GM21529 (cell line): ENCODE measurements around the gene TSPEAR.
"Not testable (repeated sequence)": the region's sequence is repeated elsewhere in the genome, so short reads cannot be mapped to it uniquely, and the experiment has no call there.

ENCODE experiments used
- ATAC-seq: cut with Tn5 transposase; IDR thresholded peaks from one replicate; pipeline ENCODE4 v1.9.1; 2021; ENCODE audit not compliant: unreplicated experiment

Gene TSPEAR

GRCh38 chr21:44592446-44593311 lies 118.7 kb downstream of the TSPEAR start, which contains the start of gene KRTAP10-6:
TSS of gene KRTAP10-6 (minus strand) at chr21:44592505. CDS start at chr21:44592484, 21 bp downstream.
- no peak for ATAC-seq

GRCh38 chr21:44591801-44592130 lies 119.6 kb downstream of the TSPEAR start:
- ATAC-seq = not testable (repeated sequence)

GRCh38 chr21:44590897-44591800 lies 120.2 kb downstream of the TSPEAR start:
- not testable (repeated sequence) for ATAC-seq

GRCh38 chr21:44590311-44590721 lies 121.1 kb downstream of the TSPEAR start:
- no peak for ATAC-seq

- ATAC-seq = no peak
Observed at GRCh38 chr21:44589586-44590305, 121.6 kb downstream of the TSPEAR start.

DNA sequence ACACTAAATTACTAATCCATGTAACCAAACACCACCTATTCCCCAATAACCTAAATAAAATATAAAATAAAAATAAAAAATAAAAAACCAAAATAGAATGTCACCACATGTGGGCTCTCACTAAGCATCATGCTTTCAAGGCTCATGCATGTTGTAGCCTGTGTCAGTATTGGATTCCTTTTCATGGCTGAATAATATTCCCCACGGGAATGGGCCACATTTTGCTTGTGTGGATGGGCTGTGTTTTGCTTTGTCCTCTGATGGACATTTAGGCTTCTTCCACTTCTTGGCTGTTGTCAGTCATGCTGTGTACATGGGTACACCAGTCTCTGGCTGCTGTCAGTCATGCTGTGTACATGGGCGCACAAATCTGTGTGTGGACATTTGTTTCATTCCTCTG lies 122.3 kb downstream of the TSPEAR start:
- no peak for ATAC-seq

DNA sequence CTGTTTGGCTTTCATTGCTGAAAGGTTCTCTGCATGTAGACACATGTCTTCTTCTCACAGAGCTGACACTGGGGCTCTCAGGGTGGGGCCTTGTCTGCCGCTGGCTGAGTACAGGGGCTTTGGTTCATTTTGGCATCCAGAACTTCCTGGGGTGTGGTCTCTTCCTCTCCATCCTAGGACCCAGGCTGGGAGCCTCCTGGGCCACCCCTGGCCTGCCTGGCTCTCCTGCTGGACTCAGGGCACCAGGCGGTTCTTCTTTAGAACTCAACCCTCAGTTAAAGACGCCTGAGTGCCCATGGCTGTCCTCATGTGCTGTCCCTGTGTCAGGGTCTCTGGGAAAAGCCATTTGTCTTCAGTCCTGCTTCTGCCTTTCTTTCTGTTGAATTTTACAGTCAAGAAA lies 125.5 kb downstream of the TSPEAR start:
- ATAC-seq = no peak

- no peak for ATAC-seq
Observed at GRCh38 chr21:44583800-44584147, 127.6 kb downstream of the TSPEAR start.

- ATAC-seq = no peak
Observed at GRCh38 chr21:44583089-44583799, 128.1 kb downstream of the TSPEAR start.

DNA sequence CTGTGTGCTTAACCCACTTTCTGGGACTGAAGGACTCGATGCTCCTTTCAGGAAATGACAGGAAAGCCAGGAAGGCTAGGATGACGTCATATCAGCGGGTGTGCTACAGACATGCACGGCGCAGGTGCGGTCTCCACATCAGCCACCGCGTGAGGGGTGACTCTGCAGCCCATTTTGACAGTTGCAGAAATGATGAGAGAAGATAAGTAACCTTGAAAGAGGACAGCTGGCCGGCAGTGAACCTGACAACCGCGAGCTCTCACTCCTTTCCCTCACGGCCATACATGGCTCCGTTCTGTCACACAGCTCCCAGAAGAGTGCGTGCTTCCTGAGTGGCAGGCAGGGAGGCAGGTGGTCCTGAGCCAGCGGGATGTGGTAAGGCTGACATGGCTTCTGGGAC lies 129.3 kb downstream of the TSPEAR start:
- ATAC-seq = no peak

GRCh38 chr21:44581158-44581557 lies 130.2 kb downstream of the TSPEAR start:
- no peak for ATAC-seq

DNA sequence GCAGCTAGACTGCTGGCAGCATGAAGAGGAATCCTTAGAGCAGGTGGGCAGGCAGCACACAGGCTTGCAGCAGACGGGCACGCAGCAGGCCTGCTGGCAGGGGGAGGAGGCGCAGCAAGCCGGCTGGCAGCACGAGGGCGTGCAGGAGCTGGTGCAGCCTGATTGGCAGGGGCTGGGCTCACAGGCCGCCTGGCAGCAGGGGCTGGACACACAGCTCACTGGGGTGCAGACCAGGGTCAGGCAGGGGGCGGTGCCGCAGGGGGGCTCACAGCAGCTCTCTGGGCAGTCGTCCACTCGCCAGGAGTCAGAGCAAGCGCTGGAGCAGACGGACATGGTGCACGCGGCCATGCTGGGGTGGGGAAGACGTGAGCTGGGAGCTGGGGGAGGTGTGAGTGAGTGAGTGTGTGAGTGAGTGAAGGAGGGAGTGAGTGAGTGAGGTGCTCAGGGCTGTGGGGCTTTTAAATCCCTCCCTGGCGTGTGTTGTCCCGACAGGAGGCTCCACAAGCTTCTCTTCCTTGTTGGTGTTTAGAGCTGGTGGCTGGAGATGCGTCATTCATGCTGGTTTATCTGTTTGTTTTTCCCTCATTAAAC lies 131.0 kb downstream of the TSPEAR start, which contains the start of gene KRTAP10-5:
Gene KRTAP10-5 (minus strand): TSS at position 374 of the 591 bp plus-strand sequence. CDS start 26 bp downstream, at position 348.
- not testable (repeated sequence) for ATAC-seq

GRCh38 chr21:44579833-44580144 lies 131.6 kb downstream of the TSPEAR start:
- ATAC-seq = no peak

GRCh38 chr21:44579056-44579832 lies 132.1 kb downstream of the TSPEAR start:
- no peak for ATAC-seq

DNA sequence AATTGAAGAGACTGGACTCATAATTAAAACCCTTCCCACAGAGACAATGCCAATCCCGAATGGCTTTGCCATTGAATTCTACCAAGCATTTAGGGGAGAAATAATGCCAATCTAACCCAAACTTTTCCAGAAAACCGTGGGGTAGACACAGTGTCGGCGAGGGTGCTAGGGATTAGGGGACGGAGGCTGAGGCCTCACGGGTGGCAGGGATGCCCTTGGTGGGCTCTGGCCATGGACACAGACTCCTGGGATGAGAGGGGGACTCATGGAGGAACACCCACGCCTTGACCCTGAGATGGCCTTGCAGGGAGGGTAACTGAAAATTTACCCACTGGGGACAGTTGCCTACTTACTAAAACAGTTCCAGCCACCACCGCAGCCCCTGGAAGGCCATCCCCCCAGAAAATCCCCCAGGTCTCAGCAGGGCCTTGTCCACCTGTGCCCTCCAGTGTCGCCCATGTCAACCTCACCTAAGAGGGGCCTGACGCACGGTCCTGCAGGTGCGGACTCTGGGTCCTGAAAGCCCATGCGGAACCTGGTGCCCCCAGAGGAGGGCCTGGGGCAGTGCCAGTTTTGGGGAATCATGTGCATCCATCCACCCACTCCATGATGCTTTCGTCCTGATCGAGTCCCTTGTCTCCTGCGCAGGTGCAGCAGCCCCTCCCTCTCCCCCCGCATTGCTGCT lies 132.9 kb downstream of the TSPEAR start:
- ATAC-seq = no peak

GRCh38 chr21:44576025-44576420 lies 135.3 kb downstream of the TSPEAR start:
- no peak for ATAC-seq

GRCh38 chr21:44575307-44576024 lies 135.9 kb downstream of the TSPEAR start:
- ATAC-seq = no peak
